ENCODE measurements around the gene FURIN. TPM values are rescaled to one million over a fixed set of nuclear protein-coding genes. Genes with fewer than 3 reads are reported as not detected.

Gene FURIN
- total RNA-seq, 4 donors from 2014 or later: 34.4 to 72.5 (median 49.8) TPM

GRCh38 chr15:90878660-90879059, 10.3 kb downstream of the FURIN start:
- no peak for TF ChIP-seq CTCF (IDR thresholded peaks at IDR 0.05; ENCODE audit: low read depth)

- no peak for TF ChIP-seq CTCF (IDR thresholded peaks at IDR 0.05; ENCODE audit: low read depth)
Observed at GRCh38 chr15:90879730-90880366, 11.5 kb downstream of the FURIN start.

GRCh38 chr15:90880381-90881145, 12.2 kb downstream of the FURIN start:
- no peak for TF ChIP-seq CTCF (IDR thresholded peaks at IDR 0.05; ENCODE audit: low read depth)

GRCh38 chr15:90881181-90881977, 13.0 kb downstream of the FURIN start:
- no peak for TF ChIP-seq CTCF (IDR thresholded peaks at IDR 0.05; ENCODE audit: low read depth)

GRCh38 chr15:90881978-90882721, 13.8 kb downstream of the FURIN start:
- no peak for TF ChIP-seq CTCF (IDR thresholded peaks at IDR 0.05; ENCODE audit: low read depth)

- no peak for TF ChIP-seq CTCF (IDR thresholded peaks at IDR 0.05; ENCODE audit: low read depth)
Observed at GRCh38 chr15:90882781-90883525, 14.6 kb downstream of the FURIN start.
